Kidney epithelial cell (primary cell): ENCODE measurements around the gene MYH10. TPM values are rescaled to one million over a fixed set of nuclear protein-coding genes. Genes with fewer than 3 reads are reported as not detected.

ENCODE experiments used
- DNase-seq: peaks from one replicate; pipeline ENCODE4 v3.0.0-alpha.2; 2010; ENCODE audit warnings: low read depth
- H3K27me3 ChIP-seq: 2 replicates; pipeline ENCODE4 v1.6.0; 2011; ENCODE audit warnings: low read length; ENCODE audit not compliant: control insufficient read depth, insufficient read depth
- H3K36me3 ChIP-seq: 2 replicates; pipeline ENCODE4 v1.5.1; 2011; ENCODE audit warnings: low read length; ENCODE audit not compliant: control insufficient read depth, insufficient read depth
- H3K4me3 ChIP-seq: 2 replicates; pipeline ENCODE4 v1.5.1; 2011; ENCODE audit warnings: low read depth, mild to moderate bottlenecking, control low read depth, low read length
- CTCF ChIP-seq: IDR thresholded peaks from 2 replicates; pipeline ENCODE4 v1.5.1; 2011; ENCODE audit warnings: mild to moderate bottlenecking, moderate library complexity, low read length, control low read depth, inconsistent platforms; ENCODE audit not compliant: insufficient read depth, poor library complexity, severe bottlenecking
- total RNA-seq: library from RNA; depleted of rRNA; stranded (reverse); fragments of >200 nt; gene quantifications from 2 replicates; pipeline ENCODE4 v1.2.3, GENCODE V29; 2015

The MYH10 gene
- total RNA-seq, 1 donor from 2014 or later, result 90.5 TPM

- no peak for TF ChIP-seq CTCF
- DNase-seq, result peak; percentile 95
- no peaks in the 10 kb centered on the region for H3K36me3 ChIP-seq
- H3K4me3 ChIP-seq, result peak overlapping the region; percentile 98
- no peaks in the 10 kb centered on the region for H3K27me3 ChIP-seq
These were observed 453 bp upstream of the MYH10 start for GRCh38 chr17:8630802-8631553.

- Histone ChIP-seq H3K4me3 (peak overlapping the region; percentile 98), H3K36me3 (no peaks in the 10 kb centered on the region), H3K27me3 (no peaks in the 10 kb centered on the region)
- no peak for TF ChIP-seq CTCF
- DNase-seq, result no peak
These were observed 926 bp downstream of the MYH10 start for GRCh38 chr17:8629371-8630226.

- Histone ChIP-seq H3K27me3 (no peaks in the 10 kb centered on the region), H3K4me3 (peak overlapping the region; percentile 98), H3K36me3 (no peaks in the 10 kb centered on the region)
- no peak for TF ChIP-seq CTCF
- DNase-seq, result no peak
These were observed 1.8 kb downstream of the MYH10 start for GRCh38 chr17:8628609-8629169.

GRCh38 chr17:8628172-8628571 lies 2.4 kb downstream of the MYH10 start:
- TF ChIP-seq CTCF, result no peak
- Histone ChIP-seq H3K36me3 (no peaks in the 10 kb centered on the region), H3K4me3 (no peak overlapping the region)

GRCh38 chr17:8623591-8623990 lies 6.9 kb downstream of the MYH10 start:
- H3K27me3 ChIP-seq, result no peaks in the 10 kb centered on the region
- no peaks in the 10 kb centered on the region for H3K36me3 ChIP-seq
- DNase-seq, result no peak
- H3K4me3 ChIP-seq, result no peak overlapping the region
- no peak for TF ChIP-seq CTCF

More at GRCh38 chr17:8628172-8628571, 2.4 kb downstream of the MYH10 start:
- no peak for DNase-seq
- no peaks in the 10 kb centered on the region for H3K27me3 ChIP-seq
